ENCODE data around the gene MAP4K5.

MAP4K5 gene

DNA sequence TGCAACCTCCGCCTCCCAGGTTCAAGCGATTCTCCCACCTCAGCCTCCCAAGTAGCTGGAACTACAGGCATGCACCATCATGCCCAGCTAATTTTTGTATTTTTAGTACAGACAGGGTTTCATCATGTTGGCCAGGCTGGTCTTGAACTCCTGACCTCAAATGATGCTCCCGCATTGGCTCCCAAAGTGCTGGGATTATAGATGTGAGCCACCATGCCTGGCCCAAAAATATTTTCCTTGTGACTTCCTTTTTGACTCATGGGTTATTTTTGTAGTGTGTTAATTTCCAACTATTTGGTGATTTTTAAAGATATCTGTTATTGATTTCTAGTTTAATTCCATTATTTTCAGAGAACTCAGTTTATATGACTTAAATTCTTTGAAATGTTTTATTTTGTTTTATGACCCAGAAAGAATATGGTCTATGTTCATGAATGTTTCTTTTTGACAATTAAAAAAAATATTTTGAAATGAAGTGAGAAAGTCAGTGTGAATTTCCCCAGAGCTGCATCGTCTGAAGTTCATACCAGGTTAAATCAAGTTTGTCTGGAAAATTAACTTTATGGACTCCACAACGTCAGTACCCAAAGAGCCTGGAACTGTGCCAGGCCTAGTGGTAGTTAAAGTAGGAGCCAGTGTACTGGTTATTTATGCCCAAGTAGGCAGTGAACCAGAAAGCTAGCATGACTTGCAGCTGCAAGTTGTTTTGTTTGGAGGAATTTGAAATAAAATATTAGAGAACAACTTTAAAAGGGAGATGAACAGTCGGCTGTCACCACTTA, 132.9 kb downstream of the MAP4K5 start:
- no peak for DNase-seq (ENCODE audit: low read depth in 3 of 3)

DNA sequence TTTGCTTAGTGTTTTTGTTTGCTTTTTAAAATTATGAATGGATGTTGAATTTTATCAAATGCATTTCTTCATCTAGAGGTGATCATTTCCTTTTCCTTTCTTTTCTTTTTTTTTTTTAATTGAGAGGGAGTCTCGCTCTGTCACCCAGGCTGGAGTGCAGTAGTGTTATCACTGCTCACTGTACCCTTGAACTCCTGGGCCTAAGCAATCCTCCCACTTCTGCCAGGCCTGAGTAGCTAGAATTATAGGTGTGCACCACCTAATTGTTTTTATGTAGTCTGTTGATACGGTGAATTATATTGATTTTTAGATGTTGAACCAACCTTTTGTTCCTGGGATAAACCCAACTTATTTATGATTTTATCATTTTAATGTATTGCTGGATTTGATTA, 134.2 kb downstream of the MAP4K5 start:
- no peak for DNase-seq (ENCODE audit: low read depth in 3 of 3)

DNA sequence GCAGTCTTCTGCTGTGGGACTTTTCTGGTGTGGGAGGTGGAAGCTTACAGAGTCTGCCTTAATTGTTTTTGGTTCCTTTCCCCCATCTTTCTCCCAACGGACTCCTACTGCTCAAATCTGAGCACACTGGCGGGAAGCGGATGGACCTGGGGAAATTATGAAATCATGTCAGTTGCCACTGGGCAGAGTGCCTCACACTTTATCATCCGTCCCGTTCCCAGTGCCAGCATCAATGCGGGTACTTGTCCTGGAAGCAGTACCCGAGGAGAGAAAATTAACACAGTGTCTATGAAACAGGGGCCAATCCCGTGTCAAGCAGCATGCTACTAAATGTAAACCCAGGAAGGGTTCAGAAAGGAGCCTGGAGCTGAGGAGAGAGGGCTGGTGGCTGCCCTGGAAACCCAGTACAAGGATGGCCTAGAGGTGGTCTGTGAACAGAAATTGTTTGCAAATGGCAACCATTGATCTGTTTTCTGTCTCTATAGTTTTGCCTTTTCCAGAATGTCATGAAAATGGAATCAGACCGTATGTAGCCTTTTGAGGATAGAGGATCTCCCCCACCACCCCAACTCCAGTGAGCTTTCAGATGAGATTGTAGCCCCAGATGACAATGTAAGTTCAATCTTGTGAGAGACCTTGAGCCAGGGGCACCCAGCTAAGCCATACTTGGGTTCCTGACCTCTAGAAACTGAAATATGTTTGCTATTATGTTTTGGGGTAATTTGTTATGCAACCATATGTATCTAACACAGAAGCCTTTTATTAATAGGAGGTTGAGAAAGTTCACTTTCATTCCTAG, 134.8 kb downstream of the MAP4K5 start:
- DNase-seq (ENCODE audit: low read depth in 3 of 3), result no peak

DNA sequence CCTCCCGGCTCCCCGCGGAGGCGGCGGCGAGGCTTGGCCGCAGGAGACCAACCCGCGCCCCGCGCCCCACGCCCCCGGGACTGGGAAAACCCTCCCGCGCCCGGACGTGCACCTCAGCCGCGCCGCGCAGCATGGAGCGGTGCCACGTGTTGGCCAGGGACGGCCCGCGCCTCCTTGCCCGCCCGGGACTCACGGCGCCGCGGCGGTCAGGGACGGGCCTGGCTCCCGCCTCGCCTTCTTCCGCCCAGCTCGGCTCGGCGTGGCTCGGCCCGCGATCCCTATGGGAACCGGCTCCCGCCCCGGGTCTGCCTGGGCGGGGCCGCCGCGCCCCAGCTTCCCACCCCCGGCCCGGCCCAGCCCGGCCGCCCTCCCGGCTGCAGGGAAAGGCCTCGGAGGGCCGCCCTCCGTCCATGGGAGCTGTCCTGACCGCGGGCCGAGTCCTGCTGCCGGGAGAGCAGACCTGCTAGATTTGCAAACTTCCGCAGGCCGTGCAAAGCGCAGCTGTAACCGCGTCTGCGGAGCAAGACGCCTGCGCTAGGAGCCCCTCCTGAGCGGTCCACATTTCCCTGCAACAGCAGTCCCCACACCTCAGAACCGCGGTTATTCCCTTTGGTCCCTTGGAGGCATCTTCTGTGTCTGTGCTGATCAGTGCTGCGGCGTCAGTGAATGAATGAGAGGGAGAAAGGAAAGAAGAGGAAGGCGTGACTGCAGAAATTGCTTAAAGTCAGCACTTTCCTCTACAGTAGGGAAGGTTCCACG, 135.6 kb downstream of the MAP4K5 start, which contains the start of gene CDKL1:
CDKL1 (minus strand) TSS at position 251 of the 759 bp plus-strand sequence. CDS start 1,013 bp downstream, outside the sequence.
- DNase-seq (ENCODE audit: low read depth in 3 of 3), result peak; percentile 25 to 47 (median 31)

DNA sequence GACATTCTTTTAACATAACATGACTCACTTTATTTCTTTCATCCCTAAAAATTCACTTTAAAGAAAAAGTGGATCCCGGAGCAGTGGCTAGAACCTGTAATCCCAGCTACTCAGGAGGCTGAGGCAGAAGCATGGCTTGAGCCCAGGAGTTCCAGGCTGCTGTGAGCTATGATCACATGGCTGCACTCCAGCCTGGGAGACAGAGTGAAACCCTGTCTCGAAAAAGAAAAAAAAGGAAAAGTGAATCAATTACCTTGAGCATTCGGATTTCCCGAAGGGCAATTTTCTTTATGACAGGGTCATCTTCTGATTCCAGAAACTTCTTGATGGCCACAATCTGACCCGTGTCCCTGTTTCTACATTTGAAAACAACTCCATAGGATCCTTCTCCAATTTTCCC, 136.9 kb downstream of the MAP4K5 start:
- DNase-seq (ENCODE audit: low read depth in 3 of 3), result no peak

DNA sequence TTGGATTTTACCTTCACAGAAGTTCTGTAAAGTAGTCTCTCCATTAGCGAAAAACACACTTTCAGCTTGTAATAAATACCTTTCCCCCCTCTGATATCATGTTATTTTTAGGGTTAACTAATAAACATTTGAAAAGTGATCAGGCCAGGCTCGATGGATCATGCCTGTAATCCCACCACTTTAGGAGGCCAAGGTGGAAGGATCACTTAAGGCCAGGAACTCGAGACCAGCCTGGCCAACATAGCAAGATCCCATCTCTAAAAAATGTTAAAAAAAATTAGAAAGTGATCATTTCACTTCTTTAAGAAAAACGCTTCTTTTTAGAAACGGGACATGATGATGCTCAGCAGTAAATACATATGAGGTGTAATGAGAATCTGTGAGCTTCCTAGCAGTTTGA, 137.7 kb downstream of the MAP4K5 start:
- no peak for DNase-seq (ENCODE audit: low read depth in 3 of 3)

DNA sequence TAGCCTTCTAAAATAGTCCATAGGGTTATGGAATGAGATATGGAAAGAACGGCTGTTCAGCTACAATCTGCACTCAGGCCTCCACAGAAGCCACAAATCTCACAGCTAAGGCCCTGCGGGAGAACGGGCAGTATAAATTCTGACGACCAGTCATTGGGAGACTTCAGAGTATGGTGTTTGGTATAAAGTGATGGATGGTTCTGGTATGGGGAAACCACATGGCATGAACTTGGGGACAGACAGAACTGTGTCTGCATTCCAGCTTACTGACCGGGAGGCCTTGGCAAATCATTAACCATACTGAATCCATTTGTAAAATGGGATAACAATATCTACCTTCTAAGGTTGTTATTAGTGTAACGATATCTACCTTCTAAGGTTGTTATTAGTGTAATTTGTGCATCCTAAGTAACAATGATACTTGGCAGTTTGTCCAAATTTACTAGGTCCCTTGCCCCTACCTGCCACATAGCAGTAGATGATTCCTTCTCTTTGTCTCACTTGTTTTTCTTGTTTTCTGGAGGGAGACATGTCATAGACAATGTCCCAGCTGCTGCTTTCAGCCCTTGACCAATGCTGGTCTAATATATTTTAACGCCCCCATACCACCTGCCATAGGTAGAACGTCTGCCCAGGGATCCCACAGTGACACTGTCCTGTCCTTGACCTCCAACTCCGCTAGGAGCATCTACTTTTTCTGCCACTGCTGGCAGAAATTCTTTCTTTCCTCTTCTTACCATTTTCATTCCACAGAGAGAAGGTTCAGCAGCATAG, 142.5 kb downstream of the MAP4K5 start:
- no peak for DNase-seq (ENCODE audit: low read depth in 3 of 3)

DNA sequence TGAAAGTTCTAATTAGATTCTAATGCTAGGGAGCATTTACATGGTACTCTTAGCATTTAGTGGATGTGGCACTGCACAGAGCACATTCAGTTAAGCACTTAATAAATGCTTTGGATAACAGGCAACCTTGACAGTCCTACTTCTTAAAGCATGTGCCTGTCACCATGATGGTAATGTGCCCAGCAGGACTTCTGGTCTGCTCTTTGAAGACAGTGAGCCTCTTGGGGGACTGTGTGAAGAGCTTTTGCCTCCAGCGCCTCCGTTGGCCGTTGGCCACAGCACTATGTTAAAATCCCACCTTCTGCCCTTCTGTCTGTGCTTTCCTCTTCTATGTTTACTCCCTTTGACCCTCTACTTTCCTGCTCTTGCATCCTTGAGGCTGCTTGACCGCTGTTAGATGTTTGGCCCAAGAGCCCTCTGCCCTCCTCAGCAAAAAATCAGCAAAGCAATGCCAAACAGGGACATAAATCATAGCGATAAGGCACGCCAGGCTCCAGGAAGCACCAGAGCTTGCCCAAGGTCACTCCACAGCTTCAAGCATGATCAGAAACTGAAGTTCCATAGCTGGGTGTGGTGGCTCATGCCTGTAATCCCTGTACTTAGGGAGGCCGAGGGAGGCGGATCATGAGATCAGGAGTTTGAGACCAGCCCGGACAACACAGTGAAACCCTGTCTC, 144.0 kb downstream of the MAP4K5 start:
- DNase-seq (ENCODE audit: low read depth in 3 of 3), result no peak

DNA sequence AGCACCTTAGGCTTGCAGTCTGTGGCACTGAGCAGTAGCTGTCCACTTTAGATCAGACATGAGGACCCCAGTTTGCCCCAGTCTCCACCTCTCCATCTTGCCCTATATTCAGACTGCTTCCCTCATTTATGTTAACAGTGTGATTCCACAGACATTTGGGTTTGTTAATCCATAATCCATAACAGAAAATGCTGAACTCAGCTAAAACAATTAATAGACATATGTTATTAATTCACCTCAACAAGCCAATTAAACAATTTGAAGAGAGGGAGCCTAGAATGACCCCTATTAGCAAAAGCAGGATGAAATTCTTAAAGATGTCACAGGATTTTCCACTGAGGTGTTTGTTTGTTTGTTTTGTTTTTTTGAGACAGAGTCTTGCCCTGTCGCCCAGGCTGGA, 144.8 kb downstream of the MAP4K5 start:
- DNase-seq (ENCODE audit: low read depth in 3 of 3), result no peak

DNA sequence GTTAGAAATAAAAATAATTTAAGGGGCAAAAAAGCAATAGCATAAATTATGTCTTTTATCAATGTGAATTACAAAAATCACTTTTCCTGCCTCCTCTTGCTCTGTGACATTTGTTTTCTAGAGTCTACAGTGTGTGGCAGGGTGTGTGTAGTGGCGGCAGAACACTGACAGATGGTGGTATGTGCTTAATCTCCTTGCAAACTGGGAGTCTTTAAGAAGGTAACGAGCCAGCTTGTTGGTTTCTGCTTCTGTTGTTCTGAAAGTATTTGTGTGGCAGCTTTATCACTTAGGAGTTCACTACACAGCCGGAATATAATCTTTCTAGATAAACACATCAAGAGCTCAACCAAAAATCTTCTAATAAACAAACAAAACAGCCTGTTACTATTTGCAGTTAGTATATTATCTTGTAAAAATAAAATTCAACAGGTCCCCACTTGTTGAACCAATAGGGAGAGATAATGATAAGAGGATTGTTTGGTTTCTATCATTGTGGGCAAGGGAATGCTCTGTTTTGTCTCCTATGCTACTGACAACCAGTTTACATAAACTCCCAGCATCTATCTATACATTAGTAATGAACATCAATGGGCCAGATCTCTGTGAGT, 148.6 kb downstream of the MAP4K5 start:
- no peak for DNase-seq (ENCODE audit: low read depth in 3 of 3)

DNA sequence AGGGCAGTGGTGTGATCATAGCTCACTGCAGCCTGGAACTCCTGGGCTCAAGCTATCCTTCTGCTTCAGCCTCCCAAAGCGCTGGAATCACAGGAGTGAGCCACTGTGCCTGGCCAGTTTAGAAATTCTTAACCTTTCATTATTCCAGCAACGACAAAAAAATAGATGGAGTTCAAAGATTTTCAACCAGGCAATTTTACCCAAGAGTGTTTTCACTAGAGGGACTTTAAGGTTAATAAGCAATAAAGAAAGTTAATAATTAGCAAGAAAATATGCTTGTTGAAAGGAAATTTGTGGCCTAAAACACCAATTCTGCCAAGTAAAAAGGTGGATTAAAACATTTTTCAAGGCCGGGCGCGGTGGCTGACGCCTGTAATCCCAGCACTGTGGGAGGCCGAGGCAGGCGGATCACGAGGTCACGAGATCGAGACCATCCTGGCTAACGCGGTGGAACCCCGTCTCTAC, 150.5 kb downstream of the MAP4K5 start:
- DNase-seq (ENCODE audit: low read depth in 3 of 3), result no peak

DNA sequence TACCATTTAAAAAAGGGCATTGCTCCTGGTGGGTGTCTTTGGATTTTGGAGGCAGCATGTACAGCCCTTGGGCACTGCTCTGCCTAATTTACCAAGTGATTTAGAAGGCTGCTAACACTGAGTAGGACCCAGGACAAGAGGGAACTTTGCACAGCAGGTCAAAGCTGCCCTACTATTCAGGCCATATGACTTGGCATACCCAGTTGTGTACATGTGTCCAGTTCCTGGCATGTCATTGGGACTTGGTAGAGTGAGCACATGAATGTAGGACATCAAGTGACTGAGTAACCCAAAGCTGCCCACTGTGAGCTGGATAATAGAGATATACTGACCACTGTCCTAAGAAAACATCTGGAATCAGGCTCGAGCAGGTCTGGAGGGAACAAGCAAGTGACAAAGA, 151.4 kb downstream of the MAP4K5 start:
- no peak for DNase-seq (ENCODE audit: low read depth in 3 of 3)

DNA sequence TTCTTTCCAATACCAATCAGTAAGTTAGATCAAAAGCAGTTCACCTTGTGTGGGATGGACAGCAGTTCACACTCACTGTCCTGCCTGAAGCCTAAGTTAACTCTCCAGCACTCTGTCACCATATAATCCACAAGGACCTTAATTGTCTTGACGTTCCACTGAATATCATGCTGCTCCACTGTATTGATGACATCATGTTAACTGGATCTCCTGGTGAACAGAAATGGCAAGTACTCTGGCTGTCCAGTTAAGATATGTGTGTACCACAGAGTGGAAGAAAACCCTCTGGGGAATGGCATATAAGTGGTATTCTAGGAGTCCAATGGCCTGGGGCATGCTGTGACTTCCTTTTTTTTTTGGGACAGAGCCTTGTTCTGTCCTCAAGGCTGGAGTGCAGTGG, 151.9 kb downstream of the MAP4K5 start:
- DNase-seq (ENCODE audit: low read depth in 3 of 3), result no peak

DNA sequence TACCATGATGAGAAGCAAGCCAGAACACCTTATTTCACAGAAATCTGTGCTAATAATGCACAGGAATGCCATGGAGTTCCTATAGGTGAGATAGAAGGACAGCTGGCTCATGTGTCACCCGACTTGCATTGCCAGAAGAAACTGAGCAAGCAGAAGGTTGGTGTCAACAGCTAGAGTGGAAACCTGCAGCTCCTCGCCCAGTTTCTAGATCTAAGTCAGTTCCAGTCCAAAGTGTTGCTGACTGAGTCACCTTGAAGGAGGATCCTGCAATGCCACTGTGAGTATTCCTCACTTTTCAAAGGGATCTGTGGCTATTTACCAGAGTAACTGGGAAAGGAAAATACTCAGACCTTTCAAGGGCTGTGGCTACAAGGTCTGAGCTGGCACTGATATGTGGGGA, 152.8 kb downstream of the MAP4K5 start:
- no peak for DNase-seq (ENCODE audit: low read depth in 3 of 3)

DNA sequence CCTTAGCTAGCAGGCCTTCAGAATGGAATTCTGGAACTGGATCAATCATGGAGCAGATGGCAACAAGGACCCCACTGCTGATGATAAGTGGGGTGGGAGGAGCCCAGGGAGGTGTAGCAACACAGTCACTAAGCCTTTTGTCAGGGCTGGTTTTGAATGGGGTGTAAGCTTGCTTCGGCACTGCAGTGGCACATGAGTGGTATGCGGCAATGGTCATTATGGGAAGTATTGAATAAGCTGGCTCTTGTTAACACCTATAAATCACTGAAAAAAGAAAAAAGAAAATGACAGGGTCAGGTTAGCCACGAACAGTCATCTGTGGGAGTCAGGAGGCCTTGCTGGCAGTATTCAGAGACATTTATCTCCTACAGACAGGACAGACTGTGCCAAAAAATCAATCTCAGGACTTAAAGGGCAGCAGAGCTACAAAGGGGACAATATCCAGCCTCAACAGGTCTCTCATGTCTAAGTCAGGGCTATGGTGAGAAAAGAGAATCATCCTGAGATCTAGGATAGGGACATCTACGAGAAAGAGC, 154.8 kb downstream of the MAP4K5 start:
- no peak for DNase-seq (ENCODE audit: low read depth in 3 of 3)

DNA sequence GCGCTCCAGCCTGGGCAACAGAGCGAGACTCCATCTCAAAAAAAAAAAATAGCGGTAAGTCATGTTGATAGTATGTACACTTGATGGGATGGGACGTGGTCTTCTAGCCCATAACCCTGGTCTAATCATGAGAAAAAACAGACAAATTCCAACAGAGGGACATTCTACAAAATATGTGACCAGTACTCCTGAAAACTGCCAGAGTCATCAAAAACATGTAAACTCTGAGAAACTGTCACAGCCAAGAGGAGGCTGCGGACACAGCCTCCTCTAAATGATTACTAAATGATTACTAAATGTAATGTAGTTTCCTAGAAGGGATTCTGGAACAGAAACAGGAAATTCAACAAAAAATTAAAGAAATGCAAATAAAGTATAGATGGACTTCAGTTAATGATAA, 156.6 kb downstream of the MAP4K5 start:
- DNase-seq (ENCODE audit: low read depth in 3 of 3), result no peak

DNA sequence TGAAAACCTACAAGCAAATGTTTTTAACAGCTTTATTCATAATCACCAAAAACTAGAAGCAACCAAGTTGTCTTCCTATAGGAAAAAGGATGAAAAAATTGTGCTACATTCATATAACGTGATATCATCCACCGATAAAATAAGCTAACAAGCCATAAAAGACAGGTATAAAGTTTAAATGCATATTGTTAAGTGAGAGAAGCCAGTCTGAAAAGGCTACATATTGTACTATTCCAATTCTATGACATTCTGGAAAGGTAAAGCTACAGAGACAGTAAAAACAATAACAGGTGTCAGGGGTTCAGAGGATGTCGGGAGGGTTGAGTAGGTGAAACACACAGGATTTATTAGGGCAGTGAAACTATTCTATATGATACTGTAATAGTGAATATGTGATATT, 158.4 kb downstream of the MAP4K5 start:
- no peak for DNase-seq (ENCODE audit: low read depth in 3 of 3)

DNA sequence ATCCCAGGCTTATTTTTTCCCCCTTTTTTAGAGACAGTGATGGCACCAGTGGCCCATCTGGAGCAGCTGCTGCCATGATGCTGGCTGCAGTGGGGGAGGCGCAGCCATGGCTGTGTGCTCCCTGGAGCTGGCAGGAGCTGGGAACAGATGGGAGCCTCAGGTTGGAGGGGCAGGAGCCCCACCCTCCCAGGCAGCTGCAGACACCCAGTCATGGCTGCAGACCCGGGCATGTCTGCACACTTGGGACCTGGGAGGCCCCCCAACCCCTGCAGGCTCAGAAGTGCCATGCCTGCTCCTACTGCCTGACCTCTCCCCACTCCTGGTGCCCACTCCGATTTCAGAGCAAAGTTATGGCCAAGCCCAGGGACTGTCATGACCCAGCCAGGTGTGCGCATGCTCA, 160.8 kb downstream of the MAP4K5 start:
- DNase-seq (ENCODE audit: low read depth in 3 of 3), result no peak
